ENCODE data around the gene CACNA1C.
"Not testable (repeated sequence)": the region's sequence is repeated elsewhere in the genome, so short reads cannot be mapped to it uniquely, and the experiment has no call there.

Gene CACNA1C

DNA sequence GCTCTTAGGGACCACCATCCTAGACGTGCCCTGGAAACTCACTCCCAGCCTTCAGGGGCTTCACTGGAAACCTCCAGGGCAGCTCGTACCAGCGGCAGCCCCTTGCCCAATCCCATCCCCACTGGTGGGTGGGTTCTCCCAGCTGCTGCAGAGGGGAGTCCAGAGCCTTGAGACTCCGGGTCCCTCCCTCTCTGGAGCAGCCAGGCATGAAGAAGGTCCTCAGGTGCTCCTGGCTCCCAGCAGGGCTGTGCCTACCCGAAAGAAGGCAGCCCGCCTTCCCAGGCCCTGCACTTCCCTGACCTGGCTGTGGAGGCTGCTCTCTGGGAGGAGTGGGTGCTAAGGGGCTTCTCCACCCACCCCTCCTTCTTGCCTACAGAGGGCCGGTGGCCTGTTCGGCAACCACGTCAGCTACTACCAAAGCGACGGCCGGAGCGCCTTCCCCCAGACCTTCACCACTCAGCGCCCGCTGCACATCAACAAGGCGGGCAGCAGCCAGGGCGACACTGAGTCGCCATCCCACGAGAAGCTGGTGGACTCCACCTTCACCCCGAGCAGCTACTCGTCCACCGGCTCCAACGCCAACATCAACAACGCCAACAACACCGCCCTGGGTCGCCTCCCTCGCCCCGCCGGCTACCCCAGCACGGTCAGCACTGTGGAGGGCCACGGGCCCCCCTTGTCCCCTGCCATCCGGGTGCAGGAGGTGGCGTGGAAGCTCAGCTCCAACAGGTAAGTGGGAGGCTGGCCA, 626.5 kb downstream of the CACNA1C start:
- H3K27ac ChIP-seq = no peak overlapping the region
- TF ChIP-seq ZFX (IDR thresholded peaks at IDR 0.05) = no peak
- TF ChIP-seq, protein P1, sequence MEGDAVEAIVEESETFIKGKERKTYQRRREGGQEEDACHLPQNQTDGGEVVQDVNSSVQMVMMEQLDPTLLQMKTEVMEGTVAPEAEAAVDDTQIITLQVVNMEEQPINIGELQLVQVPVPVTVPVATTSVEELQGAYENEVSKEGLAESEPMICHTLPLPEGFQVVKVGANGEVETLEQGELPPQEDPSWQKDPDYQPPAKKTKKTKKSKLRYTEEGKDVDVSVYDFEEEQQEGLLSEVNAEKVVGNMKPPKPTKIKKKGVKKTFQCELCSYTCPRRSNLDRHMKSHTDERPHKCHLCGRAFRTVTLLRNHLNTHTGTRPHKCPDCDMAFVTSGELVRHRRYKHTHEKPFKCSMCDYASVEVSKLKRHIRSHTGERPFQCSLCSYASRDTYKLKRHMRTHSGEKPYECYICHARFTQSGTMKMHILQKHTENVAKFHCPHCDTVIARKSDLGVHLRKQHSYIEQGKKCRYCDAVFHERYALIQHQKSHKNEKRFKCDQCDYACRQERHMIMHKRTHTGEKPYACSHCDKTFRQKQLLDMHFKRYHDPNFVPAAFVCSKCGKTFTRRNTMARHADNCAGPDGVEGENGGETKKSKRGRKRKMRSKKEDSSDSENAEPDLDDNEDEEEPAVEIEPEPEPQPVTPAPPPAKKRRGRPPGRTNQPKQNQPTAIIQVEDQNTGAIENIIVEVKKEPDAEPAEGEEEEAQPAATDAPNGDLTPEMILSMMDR (conservative IDR thresholded peaks at IDR 0.05) = no peak

DNA sequence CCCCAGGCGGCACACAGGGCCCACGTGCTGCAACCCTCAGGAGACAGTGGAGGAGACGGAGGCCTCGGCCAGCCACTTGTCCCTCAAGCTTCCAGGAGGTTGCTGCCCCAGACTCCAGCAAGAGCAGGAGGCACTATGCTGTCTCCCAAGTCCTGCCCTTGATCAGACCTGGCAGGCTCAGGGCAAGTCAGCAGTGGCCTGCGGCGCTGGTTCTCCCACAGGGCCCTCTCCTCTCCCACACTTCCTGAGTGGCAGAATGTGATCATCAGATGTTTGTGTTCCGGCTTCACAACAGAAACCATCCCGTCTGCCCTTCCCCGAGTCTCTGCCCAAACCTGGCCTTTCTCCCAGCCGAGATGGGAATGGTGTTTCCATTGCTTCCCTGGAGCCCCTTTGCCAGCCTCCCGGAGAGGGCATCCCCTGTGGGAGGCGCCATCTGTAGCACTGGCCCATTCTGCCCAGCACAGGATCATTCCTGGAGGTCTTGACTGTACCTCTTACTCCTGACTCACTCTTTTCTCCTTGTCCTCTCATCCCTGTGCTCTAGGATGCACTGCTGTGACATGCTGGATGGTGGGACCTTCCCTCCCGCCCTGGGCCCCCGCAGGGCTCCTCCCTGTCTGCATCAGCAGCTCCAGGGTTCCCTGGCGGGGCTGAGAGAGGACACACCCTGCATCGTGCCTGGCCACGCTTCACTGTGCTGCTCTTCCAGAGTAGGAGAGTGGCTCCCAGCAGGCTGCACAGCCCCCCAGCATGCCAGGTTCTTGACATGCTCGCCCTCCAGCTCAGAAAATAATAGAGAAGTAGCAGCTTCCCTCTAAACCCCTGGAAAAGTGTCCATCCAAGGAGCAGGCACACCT, 627.3 kb downstream of the CACNA1C start:
- TF ChIP-seq, protein P1 (conservative IDR thresholded peaks at IDR 0.05) = no peak
- no peak for TF ChIP-seq ZFX (IDR thresholded peaks at IDR 0.05)
- H3K27ac ChIP-seq = no peak overlapping the region

DNA sequence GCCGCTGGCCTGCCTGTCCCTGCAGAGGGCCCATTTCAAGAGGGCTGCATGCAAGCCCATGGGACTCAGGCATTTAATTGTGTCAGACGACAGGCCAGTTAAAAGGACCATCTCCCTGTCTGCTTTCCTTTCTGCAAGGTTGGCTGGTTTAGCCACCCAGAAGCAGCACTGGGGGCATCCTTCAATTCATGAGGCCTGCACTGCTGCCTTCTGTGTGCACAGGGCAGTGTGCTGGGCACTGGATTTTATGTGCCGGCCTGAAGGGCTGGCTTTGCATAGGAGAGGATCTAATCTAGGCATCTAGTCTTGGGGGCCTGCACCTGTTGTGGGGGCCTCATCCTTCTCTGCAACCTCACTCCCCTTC, 627.9 kb downstream of the CACNA1C start:
- H3K27ac ChIP-seq = no peak overlapping the region
- TF ChIP-seq ZFX (IDR thresholded peaks at IDR 0.05) = no peak
- TF ChIP-seq, protein P1 (conservative IDR thresholded peaks at IDR 0.05) = no peak

DNA sequence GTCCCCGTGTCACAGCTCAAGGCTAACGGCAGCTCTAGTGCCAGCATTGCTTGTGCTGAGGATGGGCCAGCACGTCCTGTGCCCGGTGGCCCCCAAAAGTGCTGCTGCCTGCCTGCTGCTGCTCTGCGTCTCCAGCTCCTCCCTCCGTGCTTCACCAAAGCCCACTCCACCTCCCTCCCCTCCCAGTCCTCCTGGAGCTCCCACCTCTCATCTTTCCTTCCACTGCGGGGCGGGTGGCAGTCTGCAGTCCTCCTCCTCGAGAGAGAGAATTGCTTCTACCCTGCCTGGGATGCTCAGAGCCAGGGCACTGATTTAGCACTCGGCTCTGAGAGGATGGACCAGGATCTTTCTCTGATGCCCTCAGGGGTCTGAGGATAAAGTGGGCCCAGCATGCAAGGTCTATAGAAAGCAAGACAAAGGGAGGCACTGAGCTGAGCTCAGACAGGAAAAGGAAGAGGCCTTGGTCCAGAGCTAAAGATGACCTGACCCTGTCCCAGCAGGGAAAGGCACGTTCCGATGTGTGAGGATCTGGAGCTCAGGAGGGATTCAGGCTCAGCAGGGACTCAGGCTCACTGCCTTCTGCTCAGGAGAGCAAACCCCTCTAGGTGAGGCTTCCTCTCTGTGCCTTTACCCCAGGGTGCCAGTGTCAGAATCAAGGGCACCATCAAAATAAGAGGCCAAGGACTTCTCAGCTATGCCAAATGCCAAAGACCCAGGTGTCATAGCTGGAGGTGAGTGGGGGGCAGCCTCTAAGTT, 628.8 kb downstream of the CACNA1C start:
- TF ChIP-seq ZFX (IDR thresholded peaks at IDR 0.05) = no peak
- TF ChIP-seq, protein P1 (conservative IDR thresholded peaks at IDR 0.05) = no peak
- H3K27ac ChIP-seq = no peak overlapping the region

DNA sequence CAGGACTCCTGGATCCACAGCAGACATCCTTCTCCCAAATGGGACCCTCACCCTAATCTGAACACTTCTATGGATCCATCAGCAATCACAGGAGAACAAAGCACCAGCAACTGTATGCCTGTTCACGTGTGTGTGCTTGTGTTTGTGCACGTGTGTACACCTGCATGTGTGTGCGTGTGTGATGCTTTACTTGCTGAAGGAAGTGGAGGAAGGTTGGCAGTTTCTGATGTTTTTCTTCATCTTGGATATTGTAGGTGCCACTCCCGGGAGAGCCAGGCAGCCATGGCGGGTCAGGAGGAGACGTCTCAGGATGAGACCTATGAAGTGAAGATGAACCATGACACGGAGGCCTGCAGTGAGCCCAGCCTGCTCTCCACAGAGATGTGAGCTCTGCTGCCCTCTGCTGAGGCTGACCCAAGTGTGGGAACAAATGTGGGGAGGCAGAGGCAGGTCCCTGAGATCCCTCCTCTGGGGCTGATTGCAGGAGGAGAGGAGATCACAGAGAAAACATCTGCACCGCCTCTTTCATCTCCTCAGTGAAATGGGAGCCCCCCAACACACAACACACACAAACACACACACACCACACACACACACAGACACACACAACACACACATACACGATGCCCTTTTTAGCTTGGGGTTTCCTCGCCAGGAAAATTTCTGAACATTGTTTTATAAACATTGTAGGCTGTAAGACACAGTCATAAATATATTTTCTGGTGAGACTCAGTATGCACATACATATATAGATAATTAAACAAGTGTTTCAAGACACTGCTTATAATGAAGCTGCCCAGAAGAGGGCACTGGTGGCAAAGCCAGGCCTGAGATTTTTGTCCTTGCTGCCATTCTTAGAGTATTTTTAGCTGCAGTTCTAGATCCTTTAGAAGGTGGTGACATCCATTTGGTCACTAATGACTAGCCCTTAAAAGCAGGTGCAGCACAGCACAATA, 629.8 kb downstream of the CACNA1C start:
- no peak overlapping the region for H3K27ac ChIP-seq
- TF ChIP-seq, protein P1 (conservative IDR thresholded peaks at IDR 0.05) = peak; percentile 79
- TF ChIP-seq ZFX (IDR thresholded peaks at IDR 0.05) = no peak

DNA sequence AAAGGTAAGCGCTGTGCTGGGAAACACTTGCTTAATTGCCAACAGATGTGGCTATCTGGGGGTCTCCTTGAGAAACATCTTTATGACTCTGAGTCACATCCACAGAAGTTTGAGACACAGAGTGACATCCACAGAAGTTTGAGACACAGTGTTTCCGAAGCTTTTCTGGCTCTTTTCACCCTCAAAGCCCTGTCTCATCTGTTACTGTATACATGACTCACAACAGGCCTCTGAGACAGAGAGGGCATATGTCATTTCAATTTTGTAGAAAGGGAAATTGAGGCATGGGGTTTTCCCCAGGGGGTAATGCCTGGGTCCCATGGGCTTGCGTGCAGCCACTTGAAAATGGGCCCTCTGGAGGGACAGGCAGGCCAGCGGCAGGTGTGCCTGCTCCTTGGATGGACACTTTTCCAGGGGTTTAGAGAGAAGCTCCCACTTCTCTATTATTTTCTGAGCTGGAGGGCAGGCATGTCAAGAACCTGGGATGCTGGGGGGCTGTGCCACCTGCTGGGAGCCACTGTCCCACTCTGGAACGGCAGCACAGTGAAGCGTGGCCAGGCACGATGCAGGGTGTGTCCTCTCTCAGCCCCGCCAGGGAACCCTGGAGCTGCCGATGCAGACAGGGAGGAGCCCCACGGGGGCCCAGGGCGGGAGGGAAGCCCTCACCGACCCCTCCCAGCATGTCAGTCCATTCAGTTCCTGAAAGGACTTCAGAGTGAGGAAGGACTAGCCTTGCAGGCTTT, 630.7 kb downstream of the CACNA1C start:
- no peak for TF ChIP-seq ZFX (IDR thresholded peaks at IDR 0.05)
- TF ChIP-seq, protein P1 (conservative IDR thresholded peaks at IDR 0.05) = peak; percentile 31
- H3K27ac ChIP-seq = no peak overlapping the region

DNA sequence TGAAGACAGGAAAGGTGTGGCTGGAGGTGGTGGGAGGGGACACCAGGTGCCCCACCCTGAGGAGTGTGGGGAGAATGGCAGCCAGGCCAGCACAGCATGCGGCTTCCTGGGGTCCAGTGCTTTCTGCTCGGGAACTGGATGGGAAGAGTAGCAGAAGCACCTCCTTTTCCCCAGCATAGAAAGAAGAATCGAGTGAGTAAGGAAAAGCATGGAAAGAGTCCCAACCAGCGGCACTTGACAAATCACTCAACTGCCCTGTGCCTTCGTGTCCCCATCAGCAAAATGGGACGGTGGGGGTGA, 631.2 kb downstream of the CACNA1C start:
- not testable (repeated sequence) for H3K27ac ChIP-seq

DNA sequence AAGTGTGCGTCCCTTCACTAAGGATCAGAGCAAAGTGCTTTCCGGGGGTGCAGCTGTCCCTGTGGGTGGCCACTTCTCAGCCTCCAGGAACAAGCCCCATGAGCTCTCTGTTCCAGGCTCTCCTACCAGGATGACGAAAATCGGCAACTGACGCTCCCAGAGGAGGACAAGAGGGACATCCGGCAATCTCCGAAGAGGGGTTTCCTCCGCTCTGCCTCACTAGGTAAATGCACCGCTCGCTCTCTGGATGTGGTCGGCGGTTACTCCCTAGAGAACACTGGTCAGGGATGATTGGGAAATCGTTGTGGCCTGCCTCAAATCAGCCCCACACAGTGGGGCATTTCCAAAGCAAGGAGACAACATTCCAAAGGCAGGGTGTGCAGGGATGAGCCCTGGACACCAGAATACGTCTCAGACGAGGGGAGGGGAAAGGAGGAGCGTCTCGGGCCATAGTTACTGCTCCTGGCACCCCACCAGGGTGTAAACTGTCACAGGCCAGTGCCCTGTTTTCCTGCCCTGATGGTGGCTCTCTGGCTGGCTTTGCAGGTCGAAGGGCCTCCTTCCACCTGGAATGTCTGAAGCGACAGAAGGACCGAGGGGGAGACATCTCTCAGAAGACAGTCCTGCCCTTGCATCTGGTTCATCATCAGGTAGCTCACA, 633.0 kb downstream of the CACNA1C start:
- H3K27ac ChIP-seq = not testable (repeated sequence)

Measured in C4-2B (cell line).